GM23248 (cell line): ENCODE data around the gene AGXT2. TPM values are rescaled to one million over a fixed set of nuclear protein-coding genes. Genes with fewer than 3 reads are reported as not detected.

Source experiments
- DNase-seq: peaks from one replicate; pipeline ENCODE4 v3.0.0-alpha.2; 2015
- H2AFZ ChIP-seq: fragments of 200-600 bp; sonication (generic); 2 replicates; pipeline ENCODE4 v1.6.1; 2016; ENCODE audit warnings: antibody characterized with exemption
- H3F3A ChIP-seq: fragments of 200-600 bp; sonication (generic); 2 replicates; pipeline ENCODE4 v1.6.1; 2016; ENCODE audit warnings: mild to moderate bottlenecking, antibody characterized with exemption, mixed run types; ENCODE audit not compliant: insufficient read depth
- H3K27ac ChIP-seq: fragments of 200-600 bp; sonication (generic); 2 replicates; pipeline ENCODE4 v1.5.1; 2016; ENCODE audit warnings: mild to moderate bottlenecking
- H3K27me3 ChIP-seq: fragments of 200-600 bp; sonication (generic); replicated peaks from 2 replicates; pipeline ENCODE4 v1.6.1; 2016; ENCODE audit warnings: mild to moderate bottlenecking; ENCODE audit not compliant: insufficient read depth
- H3K36me3 ChIP-seq: fragments of 200-600 bp; sonication (generic); 2 replicates; pipeline ENCODE4 v1.6.1; 2016; ENCODE audit warnings: low read depth, mild to moderate bottlenecking
- H3K4me1 ChIP-seq: fragments of 200-600 bp; sonication (generic); 2 replicates; pipeline ENCODE4 v1.6.1; 2016; ENCODE audit warnings: mild to moderate bottlenecking; ENCODE audit not compliant: insufficient read depth
- H3K4me2 ChIP-seq: fragments of 200-600 bp; sonication (generic); one replicate; pipeline ENCODE4 v1.6.1; 2016; ENCODE audit warnings: mild to moderate bottlenecking; ENCODE audit not compliant: unreplicated experiment
- H3K4me3 ChIP-seq: fragments of 200-600 bp; sonication (generic); 2 replicates; pipeline ENCODE4 v1.5.1; 2016; ENCODE audit warnings: mild to moderate bottlenecking
- H3K79me2 ChIP-seq: fragments of 200-600 bp; sonication (generic); 2 replicates; pipeline ENCODE4 v1.6.1; 2016; ENCODE audit warnings: mild to moderate bottlenecking; ENCODE audit not compliant: insufficient read depth
- H3K9ac ChIP-seq: fragments of 200-600 bp; sonication (generic); 2 replicates; pipeline ENCODE4 v1.6.1; 2016; ENCODE audit warnings: mild to moderate bottlenecking
- H3K9me2 ChIP-seq: fragments of 200-600 bp; sonication (generic); 2 replicates; pipeline ENCODE4 v1.6.1; 2016; ENCODE audit warnings: mixed run types, mild to moderate bottlenecking, moderate library complexity; ENCODE audit not compliant: insufficient read depth
- H3K9me3 ChIP-seq: fragments of 200-600 bp; sonication (generic); one replicate; pipeline ENCODE4 v1.6.1; 2017; ENCODE audit warnings: low read depth
- H4K20me1 ChIP-seq: fragments of 200-600 bp; sonication (generic); 2 replicates; pipeline ENCODE4 v1.6.0; 2016; ENCODE audit not compliant: insufficient read depth
- EZH2 ChIP-seq: fragments of 200-600 bp; sonication (generic); IDR thresholded peaks from 2 replicates; pipeline ENCODE4 v1.6.1; 2018; ENCODE audit warnings: antibody characterized with exemption, mild to moderate bottlenecking; ENCODE audit not compliant: insufficient read depth, poor library complexity, severe bottlenecking
- EZH2phosphoT487 ChIP-seq: fragments of 200-600 bp; sonication (generic); IDR thresholded peaks from 2 replicates; pipeline ENCODE4 v1.6.1; 2018; ENCODE audit warnings: antibody characterized with exemption, moderate library complexity, mild to moderate bottlenecking, low read depth; ENCODE audit not compliant: insufficient read depth
- WGBS, 2 experiments: methylation state at CpG; one replicate each; pipeline ENCODE4 v1.1.6; 2015 to 2017; ENCODE audit warnings: low lambda C conversion rate in 2 of 2, low coverage in 1 of 2; ENCODE audit errors: missing lambda C conversion rate in 2 of 2; 5-methylcytosine and 5-hydroxymethylcytosine counted together
- in situ Hi-C: fragments of 300-500 bp; cut with MboI; formaldehyde crosslinking; loops from 2 replicates; pipeline ENCODE4 v1.15.0; 2020
- polyA plus RNA-seq: library from polyadenylated mRNA; unstranded; fragments of >200 nt; fragmentation: Nextera tagmentation; extraction: Ambion mirVana; gene quantifications from 2 replicates; pipeline ENCODE4 v1.2.1, GENCODE V29; 2016
- total RNA-seq: library from RNA; depleted of rRNA; stranded (reverse); fragments of >200 nt; shearing (Covaris generic); gene quantifications from 2 replicates; pipeline ENCODE4 v1.2.3, GENCODE V29; 2014

Gene AGXT2
- total and polyA plus RNA-seq, 2 experiments from 2014 or later = not detected

- no peaks in the 10 kb centered on the region for H3K27me3 ChIP-seq
- H3K79me2 ChIP-seq = no peaks in the 10 kb centered on the region
- no peaks in the 10 kb centered on the region for H3K9me3 ChIP-seq
- H3K4me2 ChIP-seq = no peak overlapping the region
- no peak overlapping the region for H3K4me3 ChIP-seq
- H3K9me2 ChIP-seq = no peaks in the 10 kb centered on the region
- no peaks in the 10 kb centered on the region for H3K36me3 ChIP-seq
- H3K27ac ChIP-seq = no peak overlapping the region
- no peak overlapping the region for H2AFZ ChIP-seq
- in situ Hi-C loops = loop anchor here (10.0 to 25.0 kb wide), 4 partner anchors 90 to 830 kb away; no protein-coding TSS in a partner anchor
- 83 to 92% methylated on average over 3 of the region's 3 CpGs for WGBS, 2 experiments
- no peaks in the 10 kb centered on the region for H3F3A ChIP-seq
- H3K9ac ChIP-seq = no peak overlapping the region
- no peaks in the 10 kb centered on the region for H3K4me1 ChIP-seq
- no peaks in the 10 kb centered on the region for H4K20me1 ChIP-seq
- no peak for DNase-seq
- TF ChIP-seq EZH2phosphoT487 = no peak
- TF ChIP-seq EZH2 = no peak
Measured at GRCh38 chr5:35094948-35095347, 47.2 kb upstream of the AGXT2 start.

- Histone ChIP-seq H3K4me3 (no peak overlapping the region), H3K9me2 (no peaks in the 10 kb centered on the region), H3K27me3 (no peaks in the 10 kb centered on the region), H2AFZ (no peak overlapping the region), H3K9me3 (no peaks in the 10 kb centered on the region), H3K4me1 (peaks cover 14% of the 10 kb centered on the region), H3K79me2 (no peaks in the 10 kb centered on the region), H3F3A (peaks cover 6% of the 10 kb centered on the region), H3K9ac (no peak overlapping the region), H3K36me3 (no peaks in the 10 kb centered on the region), H3K4me2 (no peak overlapping the region), H4K20me1 (no peaks in the 10 kb centered on the region), H3K27ac (no peak overlapping the region)
- in situ Hi-C loops = loop anchor here (10.0 to 25.0 kb wide), 4 partner anchors 92 to 832 kb away; no protein-coding TSS in a partner anchor
- DNase-seq = no peak
- no peak for TF ChIP-seq EZH2phosphoT487
- no peak for TF ChIP-seq EZH2
- 100% methylated on average over 2 of the region's 2 CpGs for WGBS, 2 experiments
Measured at GRCh38 chr5:35092703-35093102, 45.0 kb upstream of the AGXT2 start.

DNA sequence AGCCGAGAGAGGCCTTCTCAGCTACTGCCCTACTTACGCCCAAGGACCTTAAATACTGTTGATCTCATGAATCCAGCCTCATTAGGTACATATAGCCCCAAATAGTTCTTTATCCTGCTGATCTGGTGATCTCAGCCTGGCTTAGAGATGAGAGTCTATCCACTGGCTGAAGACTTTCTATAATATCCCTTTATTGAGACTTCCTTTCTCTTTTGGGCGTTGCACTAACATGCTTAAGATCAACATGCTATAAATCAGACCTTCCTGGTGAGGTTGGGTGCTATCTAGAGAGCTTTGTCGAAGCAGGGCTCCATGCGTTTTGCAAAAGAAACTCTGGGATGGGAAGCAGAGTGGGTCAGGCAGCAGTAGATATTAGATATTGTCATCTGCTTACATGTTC, 44.0 kb upstream of the AGXT2 start:
- no peak overlapping the region for H3K27ac ChIP-seq
- H3K9me3 ChIP-seq = no peaks in the 10 kb centered on the region
- H3K9me2 ChIP-seq = no peaks in the 10 kb centered on the region
- 97% methylated on average over 5 of the region's 5 CpGs for WGBS, 2 experiments
- H3K4me2 ChIP-seq = no peak overlapping the region
- no peak overlapping the region for H3K4me3 ChIP-seq
- H3K4me1 ChIP-seq = peaks cover 19% of the 10 kb centered on the region
- no peaks in the 10 kb centered on the region for H3K36me3 ChIP-seq
- TF ChIP-seq EZH2 (no peak), EZH2phosphoT487 (no peak)
- H3K9ac ChIP-seq = no peak overlapping the region
- no peaks in the 10 kb centered on the region for H3K79me2 ChIP-seq
- peaks cover 6% of the 10 kb centered on the region for H3F3A ChIP-seq
- H2AFZ ChIP-seq = no peak overlapping the region
- no peaks in the 10 kb centered on the region for H3K27me3 ChIP-seq
- no peak for DNase-seq
- no peaks in the 10 kb centered on the region for H4K20me1 ChIP-seq
- in situ Hi-C loops = loop anchor here (10.0 to 25.0 kb wide), 4 partner anchors 93 to 833 kb away; no protein-coding TSS in a partner anchor

DNA sequence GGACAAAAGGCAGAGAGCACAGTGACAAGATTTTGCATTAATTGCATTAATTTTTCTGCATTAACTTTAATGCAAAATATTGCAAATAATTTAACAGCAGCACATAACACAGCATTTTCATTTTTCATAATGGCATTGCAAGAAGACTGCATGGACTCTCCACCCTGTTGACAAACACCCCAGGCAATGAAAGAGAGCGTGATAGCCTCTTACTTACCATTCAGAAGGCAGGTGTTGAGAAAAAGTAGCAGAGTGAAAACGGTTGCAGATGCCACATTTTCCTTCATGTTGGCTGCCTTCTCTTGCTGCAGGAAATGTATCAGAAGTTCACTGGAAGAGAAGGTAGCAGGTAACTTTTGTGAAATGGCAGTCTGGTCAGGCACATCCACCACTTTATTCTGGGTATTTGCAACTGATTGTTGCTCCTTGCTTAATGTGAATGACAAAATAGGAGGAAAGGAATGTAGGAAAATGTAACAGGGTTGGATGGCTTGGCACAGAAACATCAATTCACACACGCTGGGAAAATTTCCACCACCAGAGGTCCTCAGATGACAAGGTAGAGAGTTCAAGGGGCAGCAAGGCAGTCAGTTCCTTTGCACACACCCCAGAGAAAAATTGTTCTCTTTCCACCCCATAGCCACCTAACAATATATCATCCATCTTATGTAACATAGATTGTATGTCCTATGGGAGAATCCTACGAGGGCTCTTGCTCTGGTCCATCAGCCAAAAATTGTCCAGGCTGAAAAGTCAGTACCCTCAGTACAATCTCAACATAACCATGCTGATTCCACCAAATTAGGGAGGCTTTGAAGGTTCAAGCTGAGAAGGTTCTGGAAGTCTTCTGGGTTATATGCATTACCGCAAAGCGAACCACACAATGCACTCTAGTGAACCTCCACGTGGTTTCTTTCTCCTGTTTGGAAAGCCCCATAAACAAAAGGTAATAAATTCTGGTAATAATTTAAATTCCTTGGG, 41.9 kb upstream of the AGXT2 start:
- no peaks in the 10 kb centered on the region for H3K27me3 ChIP-seq
- no peaks in the 10 kb centered on the region for H3K79me2 ChIP-seq
- H3K9me3 ChIP-seq = no peaks in the 10 kb centered on the region
- in situ Hi-C loops = loop anchor here (10.0 to 25.0 kb wide), 4 partner anchors 95 to 835 kb away; no protein-coding TSS in a partner anchor
- WGBS, 2 experiments = 59% methylated on average over 7 of the region's 7 CpGs
- peaks cover 19% of the 10 kb centered on the region for H3K4me1 ChIP-seq
- H3K4me2 ChIP-seq = no peak overlapping the region
- H3K36me3 ChIP-seq = no peaks in the 10 kb centered on the region
- H3K27ac ChIP-seq = no peak overlapping the region
- TF ChIP-seq EZH2phosphoT487 (no peak), EZH2 (no peak)
- peaks cover 6% of the 10 kb centered on the region for H3F3A ChIP-seq
- no peak overlapping the region for H2AFZ ChIP-seq
- H3K9ac ChIP-seq = no peak overlapping the region
- H3K4me3 ChIP-seq = 0 out of 2 replicates have a peak overlapping the region, but pooled peaks have one; percentile 32
- H4K20me1 ChIP-seq = no peaks in the 10 kb centered on the region
- H3K9me2 ChIP-seq = no peaks in the 10 kb centered on the region
- peak; percentile 87 for DNase-seq
